Upper lobe of left lung (tissue), 4 donors: ENCODE data around the gene DHRS12.

ENCODE experiments used
- CTCF ChIP-seq, 6 experiments: fragments of 450-650 bp in 4 of 6; fragments of 200-600 bp in 2 of 6; sonication (generic) in 2 of 6; IDR thresholded peaks; one replicate each; pipeline ENCODE4 v1.5.1; 2016 to 2019; ENCODE audit warnings: antibody characterized with exemption in 6 of 6
- EP300 ChIP-seq, 4 donors: sonication (generic); formaldehyde crosslinking; IDR thresholded peaks; one replicate each; pipeline ENCODE4 v1.5.1; 2017; ENCODE audit warnings: antibody characterized with exemption in 4 of 4, control low read depth in 2 of 4
- POLR2A ChIP-seq, 4 donors: fragments of 450-650 bp; IDR thresholded peaks; one replicate each; pipeline ENCODE4 v1.5.1; 2016 to 2017; ENCODE audit warnings: antibody characterized with exemption in 4 of 4, mild to moderate bottlenecking in 2 of 4

DNA sequence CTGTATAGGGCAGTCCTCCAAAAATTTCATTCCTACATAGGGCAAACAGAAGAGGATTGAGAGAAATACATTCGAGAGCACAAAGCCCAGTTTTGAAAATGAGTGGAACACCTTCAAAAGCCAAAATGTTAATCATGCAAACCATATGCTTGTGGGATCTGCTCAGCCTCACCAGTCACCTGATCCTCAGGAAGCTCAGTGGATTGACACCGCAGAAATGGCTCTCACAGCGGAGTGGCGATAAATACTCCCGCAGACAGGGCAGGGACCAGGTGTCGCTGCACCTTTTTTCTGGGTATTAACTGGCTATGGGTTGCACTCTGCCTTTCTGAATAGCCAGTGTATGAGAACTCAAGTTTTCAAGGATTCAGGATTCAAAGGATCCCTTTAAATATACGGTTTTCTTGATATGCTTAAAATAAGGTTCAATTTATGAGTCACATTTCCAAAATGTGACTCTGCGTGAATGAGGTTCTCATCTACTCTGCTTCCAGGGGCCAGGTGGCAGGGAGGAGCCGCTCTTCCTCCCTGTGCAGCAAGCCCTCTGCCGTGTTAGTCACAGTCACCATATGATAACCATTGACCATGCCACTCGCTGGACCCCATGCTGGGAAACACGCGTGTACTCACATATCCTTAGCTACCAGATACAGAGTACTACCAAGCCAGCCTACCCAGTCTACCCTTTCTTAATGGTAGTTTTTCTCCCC is 18.3 kb upstream of the DHRS12 start:
- no peak for TF ChIP-seq POLR2A (IDR thresholded peaks at IDR 0.05)
- TF ChIP-seq CTCF (IDR thresholded peaks at IDR 0.05), result no peak
- TF ChIP-seq EP300 (IDR thresholded peaks at IDR 0.05), result no peak
